DMS 273 (cell line): ENCODE measurements around the gene DMPK.

ENCODE experiments used
- DNase-seq: peaks from one replicate; lab custom pipeline; 2025; ENCODE audit not compliant: unreplicated experiment; lab: John Stamatoyannopoulos, UW

The DMPK gene

GRCh38 chr19:45782162-45782691 lies at the start of gene DMPK:
Gene DMPK, minus strand, starts transcription at chr19:45782490. Its CDS starts 138 bp downstream, at chr19:45782352.
- DNase-seq, result no peak

- DNase-seq, result no peak
These were observed 46.7 kb upstream of the DMPK start for GRCh38 chr19:45828945-45829344.

- DNase-seq, result no peak
These were observed 46.2 kb upstream of the DMPK start for GRCh38 chr19:45828523-45828922.

GRCh38 chr19:45827459-45828093 lies 45.3 kb upstream of the DMPK start:
- no peak for DNase-seq

- DNase-seq, result peak; percentile 55
These were observed 44.6 kb upstream of the DMPK start for GRCh38 chr19:45826934-45827333.

GRCh38 chr19:45825917-45826893 lies 43.9 kb upstream of the DMPK start:
- DNase-seq, result no peak

- no peak for DNase-seq
These were observed 42.9 kb upstream of the DMPK start for GRCh38 chr19:45825263-45825605.

GRCh38 chr19:45824531-45825262 lies 42.4 kb upstream of the DMPK start:
- DNase-seq, result no peak

GRCh38 chr19:45824041-45824471 lies 41.8 kb upstream of the DMPK start:
- peak; percentile 77 for DNase-seq

GRCh38 chr19:45823182-45823581 lies 40.9 kb upstream of the DMPK start:
- DNase-seq, result no peak

GRCh38 chr19:45822716-45823115 lies 40.4 kb upstream of the DMPK start:
- DNase-seq, result no peak

- DNase-seq, result no peak
These were observed 39.3 kb upstream of the DMPK start for GRCh38 chr19:45821570-45821969.

- DNase-seq, result no peak
These were observed 38.8 kb upstream of the DMPK start for GRCh38 chr19:45821103-45821521.

- DNase-seq, result no peak
These were observed 38.3 kb upstream of the DMPK start for GRCh38 chr19:45820413-45821102.

- no peak for DNase-seq
These were observed 37.5 kb upstream of the DMPK start for GRCh38 chr19:45819769-45820168.

- DNase-seq, result no peak
These were observed 35.5 kb upstream of the DMPK start for GRCh38 chr19:45817725-45818301.

GRCh38 chr19:45817010-45817724 lies 34.9 kb upstream of the DMPK start:
- peak; percentile 98 for DNase-seq

- DNase-seq, result no peak
These were observed 34.1 kb upstream of the DMPK start for GRCh38 chr19:45816236-45817009.
